ENCODE measurements around the gene NAV2.

GRCh38 chr11:20132667-20133039 lies 420.0 kb downstream of the NAV2 start:
- TF ChIP-seq EP300 (IDR thresholded peaks at IDR 0.05), result no peak
- no peak for TF ChIP-seq CTCF (IDR thresholded peaks at IDR 0.05)
- no peak for TF ChIP-seq POLR2A (IDR thresholded peaks at IDR 0.05)
